Measurements from ENCODE around the gene LEUTX. TPM values are rescaled to one million over a fixed set of nuclear protein-coding genes. Genes with fewer than 3 reads are reported as not detected.

The LEUTX gene
- total and polyA plus RNA-seq, 7 experiments from 2014 or later = not detected

DNA sequence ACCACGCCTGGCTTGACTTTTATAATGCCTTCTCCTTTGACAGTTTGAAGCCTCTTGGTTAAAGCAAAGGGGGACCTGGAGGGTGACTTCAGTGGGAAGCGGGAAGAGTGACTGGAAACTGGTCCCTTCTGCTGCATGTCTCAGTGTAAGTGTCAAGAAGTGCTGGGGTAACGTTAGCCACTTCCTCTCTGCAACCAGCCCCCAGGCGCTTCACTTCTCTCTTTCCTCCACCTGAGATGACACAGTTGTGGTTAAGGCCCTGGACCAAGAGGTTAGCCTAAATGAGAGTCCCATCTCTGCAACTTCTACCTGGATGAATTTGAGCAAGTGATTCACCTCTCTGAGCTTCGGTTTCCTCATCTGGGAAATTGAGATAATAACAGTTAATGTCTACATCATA, 16.3 kb downstream of the LEUTX start:
- Mint-ChIP-seq H3K9me3 (peaks cover 0 to 1% (median 0%) of the 10 kb centered on the region in 11 donors), H3K27me3 (peaks cover 0 to 20% (median 0%) of the 10 kb centered on the region in 5 donors), H3K4me3 (no peak overlapping the region), H3K36me3 (no peaks in the 10 kb centered on the region), H3K4me1 (peaks cover 0 to 7% (median 0%) of the 10 kb centered on the region in 7 donors), H3K27ac (no peak overlapping the region)
- H3K27me3 ChIP-seq (ENCODE audit: control insufficient read depth in 2 of 2, insufficient read depth in 2 of 2, low read length in 2 of 2) = no peaks in the 10 kb centered on the region
- intact Hi-C loops (cut with micrococcal nuclease) = no loop called here
- ChIA-PET CTCF (interaction anchor here (0.6 to 1.0 kb wide), 2 partner anchors 49 to 839 kb away, joined by 3 read pairs; no protein-coding TSS in a partner anchor), POLR2A (interaction anchor here (0.7 kb wide), 1 partner anchor 269 kb away, joined by 3 read pairs; no protein-coding TSS in a partner anchor)
- H3K4me3 ChIP-seq (ENCODE audit: low read length) = no peak overlapping the region
- no peaks in the 10 kb centered on the region for H3K4me1 ChIP-seq (ENCODE audit: control insufficient read depth in 2 of 2, insufficient read depth in 2 of 2, low read length in 2 of 2)
- DNase-seq (no peak), ATAC-seq (no peak)
- H3K27ac ChIP-seq (ENCODE audit: low read depth, low read length) = no peak overlapping the region
- no peaks in the 10 kb centered on the region for H3K36me3 ChIP-seq (ENCODE audit: control insufficient read depth in 2 of 3, insufficient read depth in 3 of 3, low read length in 3 of 3)
- H3K9me3 ChIP-seq (ENCODE audit: control insufficient read depth in 2 of 3, low read length in 3 of 3) = no peaks in the 10 kb centered on the region

DNA sequence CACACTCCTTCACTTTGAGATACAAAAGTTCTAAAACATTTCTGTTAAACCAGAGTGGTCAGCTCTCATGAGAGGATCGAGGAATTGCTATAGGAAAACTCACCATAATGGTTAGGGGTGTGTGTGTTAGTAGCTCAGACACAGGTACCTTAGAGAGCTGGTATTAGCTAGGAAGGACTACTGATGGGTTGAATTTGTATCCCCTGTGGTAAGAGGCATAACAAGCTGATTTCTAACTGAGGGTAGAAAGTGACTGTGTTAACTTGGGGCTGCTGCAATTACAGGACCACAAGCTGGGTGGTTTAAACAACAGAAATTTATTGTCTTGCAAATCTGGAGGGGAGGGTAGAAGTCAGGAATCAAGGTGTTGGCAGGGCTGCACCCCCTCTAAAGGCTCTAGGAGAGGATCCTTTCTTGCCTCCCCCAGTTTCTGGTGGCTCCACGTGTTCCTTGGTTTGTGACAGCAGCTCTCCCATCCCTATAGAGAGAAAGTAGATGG, 17.4 kb downstream of the LEUTX start:
- H3K36me3 Mint-ChIP-seq = no peaks in the 10 kb centered on the region
- POLR2A ChIA-PET = no interaction called here
- no peak overlapping the region for H3K27ac Mint-ChIP-seq
- intact Hi-C loops (cut with micrococcal nuclease) = no loop called here
- H3K27me3 ChIP-seq (ENCODE audit: control insufficient read depth in 2 of 2, insufficient read depth in 2 of 2, low read length in 2 of 2) = no peaks in the 10 kb centered on the region
- CTCF ChIA-PET = interaction anchor here (0.6 to 1.0 kb wide), 2 partner anchors 48 to 589 kb away, joined by 3 to 6 read pairs; no protein-coding TSS in a partner anchor
- peaks cover 0 to 7% (median 0%) of the 10 kb centered on the region in 7 donors for H3K4me1 Mint-ChIP-seq
- H3K4me1 ChIP-seq (ENCODE audit: control insufficient read depth in 2 of 2, insufficient read depth in 2 of 2, low read length in 2 of 2) = no peaks in the 10 kb centered on the region
- H3K27ac ChIP-seq (ENCODE audit: low read depth, low read length) = no peak overlapping the region
- no peaks in the 10 kb centered on the region for H3K36me3 ChIP-seq (ENCODE audit: control insufficient read depth in 2 of 3, insufficient read depth in 3 of 3, low read length in 3 of 3)
- H3K4me3 ChIP-seq (ENCODE audit: low read length) = no peak overlapping the region
- no peaks in the 10 kb centered on the region for H3K9me3 Mint-ChIP-seq
- H3K9me3 ChIP-seq (ENCODE audit: control insufficient read depth in 2 of 3, low read length in 3 of 3) = no peaks in the 10 kb centered on the region
- H3K4me3 Mint-ChIP-seq = no peak overlapping the region
- no peak for ATAC-seq
- no peak for DNase-seq
- peaks cover 0 to 25% (median 2%) of the 10 kb centered on the region in 5 donors for H3K27me3 Mint-ChIP-seq

DNA sequence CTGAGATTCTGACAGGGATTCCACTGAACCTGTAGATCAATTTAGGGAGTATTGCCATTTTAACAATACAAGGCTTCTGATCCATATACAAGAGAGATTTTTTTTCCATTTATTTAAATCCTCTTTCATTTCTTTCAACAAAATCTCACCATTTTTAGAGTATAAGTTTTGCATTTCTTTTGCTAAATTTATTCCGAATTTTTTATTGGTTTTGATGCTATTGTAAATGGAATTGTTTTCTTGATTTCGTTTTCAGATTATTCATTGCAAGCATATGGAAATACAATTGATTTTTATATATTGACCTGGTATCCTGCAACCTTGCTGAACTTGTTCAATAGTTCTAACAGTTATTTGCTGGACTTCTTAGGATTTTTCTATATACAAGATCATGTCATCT, 18.4 kb downstream of the LEUTX start:
- intact Hi-C loops (cut with micrococcal nuclease) = no loop called here
- CTCF ChIA-PET = interaction anchor here (0.5 to 1.0 kb wide), 2 partner anchors 24 to 574 kb away, joined by 3 to 7 read pairs; no protein-coding TSS in a partner anchor
- H3K4me1 Mint-ChIP-seq = peaks cover 0 to 7% (median 0%) of the 10 kb centered on the region in 7 donors

DNA sequence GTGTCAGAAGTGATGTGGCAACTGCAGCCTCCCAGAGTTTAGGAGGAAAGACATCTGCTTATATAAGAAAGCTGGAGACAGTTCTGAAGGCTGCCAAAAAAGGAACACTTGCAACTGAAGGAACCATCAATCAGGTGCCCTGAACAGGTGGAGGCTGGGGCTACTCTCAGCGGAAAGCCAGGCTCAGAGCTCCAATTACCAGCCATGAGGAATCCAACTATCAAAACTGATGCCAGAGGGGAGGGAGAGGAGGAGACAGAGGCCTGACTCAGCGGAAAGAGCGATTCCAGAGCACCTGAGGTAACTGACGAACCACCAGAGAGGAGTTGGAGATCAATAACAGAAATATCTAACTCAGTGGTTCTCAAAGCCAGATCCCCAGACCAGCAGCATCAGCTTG, 24.3 kb downstream of the LEUTX start:
- no peak for DNase-seq
- POLR2A ChIA-PET = no interaction called here
- H3K36me3 ChIP-seq (ENCODE audit: control insufficient read depth in 2 of 3, insufficient read depth in 3 of 3, low read length in 3 of 3) = no peaks in the 10 kb centered on the region

More for the DNA sequence above, 18.4 kb downstream of the LEUTX start:
- POLR2A ChIA-PET = interaction anchor here (0.6 kb wide), 1 partner anchor 188 kb away, joined by 3 read pairs; no protein-coding TSS in a partner anchor
- no peak for ATAC-seq
- H3K9me3 Mint-ChIP-seq = no peaks in the 10 kb centered on the region
- H3K9me3 ChIP-seq (ENCODE audit: control insufficient read depth in 2 of 3, low read length in 3 of 3) = no peaks in the 10 kb centered on the region
- H3K27me3 Mint-ChIP-seq = peaks cover 0 to 28% (median 4%) of the 10 kb centered on the region in 5 donors
- no peaks in the 10 kb centered on the region for H3K36me3 ChIP-seq (ENCODE audit: control insufficient read depth in 2 of 3, insufficient read depth in 3 of 3, low read length in 3 of 3)
- H3K4me3 Mint-ChIP-seq = no peak overlapping the region
- DNase-seq = no peak
- H3K36me3 Mint-ChIP-seq = no peaks in the 10 kb centered on the region
- no peak overlapping the region for H3K4me3 ChIP-seq (ENCODE audit: low read length)
- no peaks in the 10 kb centered on the region for H3K27me3 ChIP-seq (ENCODE audit: control insufficient read depth in 2 of 2, insufficient read depth in 2 of 2, low read length in 2 of 2)
- H3K4me1 ChIP-seq (ENCODE audit: control insufficient read depth in 2 of 2, insufficient read depth in 2 of 2, low read length in 2 of 2) = no peaks in the 10 kb centered on the region
- no peak overlapping the region for H3K27ac Mint-ChIP-seq
- H3K27ac ChIP-seq (ENCODE audit: low read depth, low read length) = no peak overlapping the region

DNA sequence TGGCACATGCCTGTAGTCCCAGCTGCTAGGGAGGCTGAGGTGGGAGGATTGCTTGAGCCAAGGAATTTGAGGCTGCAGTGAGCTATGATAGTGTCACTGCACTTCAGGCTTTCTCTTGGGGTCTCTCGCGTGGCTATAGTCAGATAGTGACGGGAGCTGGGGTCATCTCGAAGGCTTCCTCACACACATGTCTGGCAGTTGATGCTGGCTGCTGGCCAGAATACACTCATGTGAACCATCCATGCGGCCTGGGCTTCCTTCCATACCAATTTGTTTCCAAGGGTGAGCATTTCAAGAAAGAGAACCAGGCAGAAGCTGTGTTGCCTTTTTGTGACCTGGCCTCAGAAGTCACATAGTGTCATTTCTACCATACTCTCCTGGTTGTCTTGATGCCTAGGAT, 26.4 kb downstream of the LEUTX start:
- Mint-ChIP-seq H3K9me3 (peaks cover 0 to 4% (median 0%) of the 10 kb centered on the region in 11 donors), H3K36me3 (peaks cover 0 to 3% (median 0%) of the 10 kb centered on the region in 5 donors), H3K4me3 (no peak overlapping the region), H3K27ac (peak overlapping the region in 1 of 9 donors; percentile 46), H3K27me3 (peaks cover 5 to 17% (median 12%) of the 10 kb centered on the region in 5 donors), H3K4me1 (no peaks in the 10 kb centered on the region)
- Histone ChIP-seq H3K4me1 (ENCODE audit: control insufficient read depth in 2 of 2, insufficient read depth in 2 of 2, low read length in 2 of 2) (no peaks in the 10 kb centered on the region), H3K27me3 (ENCODE audit: control insufficient read depth in 2 of 2, insufficient read depth in 2 of 2, low read length in 2 of 2) (no peaks in the 10 kb centered on the region), H3K9me3 (ENCODE audit: control insufficient read depth in 2 of 3, low read length in 3 of 3) (no peaks in the 10 kb centered on the region), H3K36me3 (ENCODE audit: control insufficient read depth in 2 of 3, insufficient read depth in 3 of 3, low read length in 3 of 3) (no peaks in the 10 kb centered on the region), H3K27ac (ENCODE audit: low read depth, low read length) (no peak overlapping the region), H3K4me3 (ENCODE audit: low read length) (no peak overlapping the region)
- ChIA-PET POLR2A (no interaction called here), CTCF (no interaction called here)
- ATAC-seq (no peak), DNase-seq (no peak)
- intact Hi-C loops (cut with micrococcal nuclease) = no loop called here

More for the DNA sequence above, 24.3 kb downstream of the LEUTX start:
- H3K4me3 ChIP-seq (ENCODE audit: low read length) = no peak overlapping the region
- H3K9me3 Mint-ChIP-seq = peaks cover 0 to 1% (median 0%) of the 10 kb centered on the region in 11 donors
- CTCF ChIA-PET = interaction anchor here (0.8 to 1.2 kb wide), 3 partner anchors 20 to 41 kb away, joined by 3 read pairs; no protein-coding TSS in a partner anchor
- ATAC-seq = no peak
- H3K4me1 ChIP-seq (ENCODE audit: control insufficient read depth in 2 of 2, insufficient read depth in 2 of 2, low read length in 2 of 2) = no peaks in the 10 kb centered on the region
- H3K27ac ChIP-seq (ENCODE audit: low read depth, low read length) = no peak overlapping the region
- intact Hi-C loops (cut with micrococcal nuclease) = no loop called here
- no peaks in the 10 kb centered on the region for H3K9me3 ChIP-seq (ENCODE audit: control insufficient read depth in 2 of 3, low read length in 3 of 3)
- no peaks in the 10 kb centered on the region for H3K4me1 Mint-ChIP-seq
- H3K36me3 Mint-ChIP-seq = peaks cover 0 to 3% (median 0%) of the 10 kb centered on the region in 5 donors
- H3K4me3 Mint-ChIP-seq = no peak overlapping the region
- H3K27ac Mint-ChIP-seq = no peak overlapping the region
- no peaks in the 10 kb centered on the region for H3K27me3 ChIP-seq (ENCODE audit: control insufficient read depth in 2 of 2, insufficient read depth in 2 of 2, low read length in 2 of 2)
- H3K27me3 Mint-ChIP-seq = peaks cover 5 to 19% (median 12%) of the 10 kb centered on the region in 5 donors

DNA sequence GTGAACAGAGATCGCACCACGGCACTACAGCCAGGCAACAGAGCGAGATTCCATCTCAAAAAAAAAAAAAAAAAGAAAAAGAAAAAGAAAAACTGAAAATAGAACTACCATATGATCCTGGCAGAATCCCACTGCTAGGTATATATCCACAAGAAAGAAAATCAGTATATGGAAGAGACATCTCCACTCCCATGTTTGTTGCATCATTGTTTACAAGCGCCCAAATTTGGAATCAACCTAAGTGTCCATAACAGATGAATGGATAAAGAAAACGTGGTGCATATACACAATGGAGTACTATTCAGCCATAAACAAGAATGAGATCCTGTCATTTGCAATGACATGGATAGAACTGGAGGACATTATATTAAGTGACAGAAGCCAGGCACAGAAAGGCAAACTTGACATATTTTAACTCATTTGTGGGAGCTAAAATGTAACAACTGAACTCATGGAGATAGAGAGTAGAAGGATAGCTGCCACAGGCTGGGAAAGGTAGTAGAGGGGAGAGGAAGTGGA, 29.3 kb downstream of the LEUTX start:
- H3K27ac Mint-ChIP-seq = no peak overlapping the region
- peaks cover 0 to 3% (median 0%) of the 10 kb centered on the region in 5 donors for H3K36me3 Mint-ChIP-seq
- no peaks in the 10 kb centered on the region for H3K9me3 ChIP-seq (ENCODE audit: control insufficient read depth in 2 of 3, low read length in 3 of 3)
- DNase-seq (no peak), ATAC-seq (no peak)
- POLR2A ChIA-PET = interaction anchor here (1.0 kb wide), 1 partner anchor 9 kb away, joined by 3 read pairs; no protein-coding TSS in a partner anchor
- no peak overlapping the region for H3K27ac ChIP-seq (ENCODE audit: low read depth, low read length)
- H3K4me3 Mint-ChIP-seq = no peak overlapping the region
- no peaks in the 10 kb centered on the region for H3K27me3 ChIP-seq (ENCODE audit: control insufficient read depth in 2 of 2, insufficient read depth in 2 of 2, low read length in 2 of 2)
- H3K27me3 Mint-ChIP-seq = peaks cover 0 to 11% (median 8%) of the 10 kb centered on the region in 5 donors
- CTCF ChIA-PET = interaction anchor here (0.6 to 1.7 kb wide), 3 partner anchors 15 to 697 kb away, joined by 3 to 4 read pairs (median 3); no protein-coding TSS in a partner anchor
- intact Hi-C loops (cut with micrococcal nuclease) = no loop called here
- peaks cover 0 to 4% (median 0%) of the 10 kb centered on the region in 11 donors for H3K9me3 Mint-ChIP-seq
- no peak overlapping the region for H3K4me3 ChIP-seq (ENCODE audit: low read length)
- H3K4me1 ChIP-seq (ENCODE audit: control insufficient read depth in 2 of 2, insufficient read depth in 2 of 2, low read length in 2 of 2) = no peaks in the 10 kb centered on the region
- peaks cover 0 to 4% (median 0%) of the 10 kb centered on the region in 7 donors for H3K4me1 Mint-ChIP-seq
- H3K36me3 ChIP-seq (ENCODE audit: control insufficient read depth in 2 of 3, insufficient read depth in 3 of 3, low read length in 3 of 3) = no peaks in the 10 kb centered on the region

Measured in naive thymus-derived CD4-positive, alpha-beta T cell (primary cell).